ENCODE data around the gene DDO. TPM values are rescaled to one million over a fixed set of nuclear protein-coding genes. Genes with fewer than 3 reads are reported as not detected.
A peak's percentile ranks its signal among the peaks of the same experiment; 100 is the strongest.

DDO gene
- polyA plus RNA-seq, 1 donor (not counting 4 experiments of a cell fraction or from before 2014, with no cell fraction given), result not detected

- Histone ChIP-seq H3K9me1 (ENCODE audit: control insufficient read depth, extremely low read depth, insufficient read depth, low read length) (no peaks in the 10 kb centered on the region), H4K20me1 (ENCODE audit: control insufficient read depth, extremely low read depth, insufficient read depth, low read length) (no peaks in the 10 kb centered on the region), H3K27ac (ENCODE audit: control insufficient read depth, insufficient read depth, low read length) (no peak overlapping the region), H3K27me3 (ENCODE audit: control insufficient read depth, extremely low read depth, insufficient read depth, low read length) (peaks cover 51% of the 10 kb centered on the region), H3K4me1 (ENCODE audit: control insufficient read depth, extremely low read depth, insufficient read depth, low read length) (no peaks in the 10 kb centered on the region), H3K4me2 (ENCODE audit: control insufficient read depth, extremely low read depth, insufficient read depth, low read depth, low read length) (peak overlapping the region; percentile 30), H3K79me2 (ENCODE audit: control insufficient read depth, insufficient read depth, low read length) (no peaks in the 10 kb centered on the region), H3K9me3 (ENCODE audit: control insufficient read depth, low read depth, low read length) (no peaks in the 10 kb centered on the region), H3K4me3 (ENCODE audit: control insufficient read depth in 2 of 3, extremely low read depth in 1 of 3, insufficient read depth in 2 of 3, low read depth in 1 of 3, low read length in 3 of 3) (peak overlapping the region in 1 of 3 experiments; percentile 24), H3K9ac (ENCODE audit: control insufficient read depth, extremely low read depth, insufficient read depth, low read length) (no peak overlapping the region), H3K36me3 (ENCODE audit: control insufficient read depth in 2 of 2, extremely low read depth in 1 of 2, insufficient read depth in 2 of 2, low read length in 2 of 2) (no peaks in the 10 kb centered on the region), H2AFZ (ENCODE audit: control insufficient read depth, low read length) (no peak overlapping the region)
- peak; percentile 88 for TF ChIP-seq EZH2 (IDR thresholded peaks at IDR 0.05; ENCODE audit: low read length)
- no peak for TF ChIP-seq CTCF (optimal IDR thresholded peaks at IDR 0.05 in 1 of 3, IDR thresholded peaks at IDR 0.05 in 1 of 3, conservative IDR thresholded peaks at IDR 0.05 in 1 of 3; ENCODE audit: extremely low read depth in 1 of 3, insufficient read depth in 2 of 3, low read length in 3 of 3)
- dilution Hi-C loops (cut with MboI; ENCODE audit: extremely low pct_ligation_motif_present, low sequenced_read_pairs), result no loop called here
- DNase-seq (ENCODE audit: low read depth, low spot score) (no peak), FAIRE-seq (no peak)
These were observed 56.7 kb downstream of the DDO start for GRCh38 chr6:110358553-110359160.

- DNase-seq (ENCODE audit: low read depth, low spot score) (no peak), FAIRE-seq (no peak)
- H3K36me3 ChIP-seq (ENCODE audit: control insufficient read depth in 2 of 2, extremely low read depth in 1 of 2, insufficient read depth in 2 of 2, low read length in 2 of 2), result no peaks in the 10 kb centered on the region
- H3K27me3 ChIP-seq (ENCODE audit: control insufficient read depth, extremely low read depth, insufficient read depth, low read length), result peaks cover 51% of the 10 kb centered on the region
- peak within 1 kb of the TSS; percentile 50 for H3K4me2 ChIP-seq (ENCODE audit: control insufficient read depth, extremely low read depth, insufficient read depth, low read depth, low read length)
- dilution Hi-C loops (cut with MboI; ENCODE audit: extremely low pct_ligation_motif_present, low sequenced_read_pairs), result no loop called here
- peak within 1 kb of the TSS in 2 of 3 experiments; percentile 27 to 61 for H3K4me3 ChIP-seq (ENCODE audit: control insufficient read depth in 2 of 3, extremely low read depth in 1 of 3, insufficient read depth in 2 of 3, low read depth in 1 of 3, low read length in 3 of 3)
- H3K4me1 ChIP-seq (ENCODE audit: control insufficient read depth, extremely low read depth, insufficient read depth, low read length), result no peaks in the 10 kb centered on the region
- no peak within 1 kb of the TSS for H2AFZ ChIP-seq (ENCODE audit: control insufficient read depth, low read length)
- H3K9me3 ChIP-seq (ENCODE audit: control insufficient read depth, low read depth, low read length), result no peaks in the 10 kb centered on the region
- no peak within 1 kb of the TSS for H3K9ac ChIP-seq (ENCODE audit: control insufficient read depth, extremely low read depth, insufficient read depth, low read length)
- no peak within 1 kb of the TSS for H3K27ac ChIP-seq (ENCODE audit: control insufficient read depth, insufficient read depth, low read length)
- H3K79me2 ChIP-seq (ENCODE audit: control insufficient read depth, insufficient read depth, low read length), result no peaks in the 10 kb centered on the region
- H4K20me1 ChIP-seq (ENCODE audit: control insufficient read depth, extremely low read depth, insufficient read depth, low read length), result no peaks in the 10 kb centered on the region
- no peak for TF ChIP-seq EZH2 (IDR thresholded peaks at IDR 0.05; ENCODE audit: low read length)
- no peak for TF ChIP-seq CTCF (optimal IDR thresholded peaks at IDR 0.05 in 1 of 3, IDR thresholded peaks at IDR 0.05 in 1 of 3, conservative IDR thresholded peaks at IDR 0.05 in 1 of 3; ENCODE audit: extremely low read depth in 1 of 3, insufficient read depth in 2 of 3, low read length in 3 of 3)
- no peaks in the 10 kb centered on the region for H3K9me1 ChIP-seq (ENCODE audit: control insufficient read depth, extremely low read depth, insufficient read depth, low read length)
These were observed 57.5 kb downstream of the DDO start, which contains the start of gene METTL24 for GRCh38 chr6:110357664-110358552. TSS of gene METTL24 (minus strand) at chr6:110358349. CDS start at chr6:110358272, 77 bp downstream.
